Cortex of kidney (tissue), 1 donor: ENCODE results near the gene TIMM29.
"Not testable (repeated sequence)": the region's sequence is repeated elsewhere in the genome, so short reads cannot be mapped to it uniquely, and the experiment has no call there.

ENCODE experiments used
- DNase-seq: peaks from one replicate; lab custom pipeline; 2025; lab: John Stamatoyannopoulos, UW

The TIMM29 gene

DNA sequence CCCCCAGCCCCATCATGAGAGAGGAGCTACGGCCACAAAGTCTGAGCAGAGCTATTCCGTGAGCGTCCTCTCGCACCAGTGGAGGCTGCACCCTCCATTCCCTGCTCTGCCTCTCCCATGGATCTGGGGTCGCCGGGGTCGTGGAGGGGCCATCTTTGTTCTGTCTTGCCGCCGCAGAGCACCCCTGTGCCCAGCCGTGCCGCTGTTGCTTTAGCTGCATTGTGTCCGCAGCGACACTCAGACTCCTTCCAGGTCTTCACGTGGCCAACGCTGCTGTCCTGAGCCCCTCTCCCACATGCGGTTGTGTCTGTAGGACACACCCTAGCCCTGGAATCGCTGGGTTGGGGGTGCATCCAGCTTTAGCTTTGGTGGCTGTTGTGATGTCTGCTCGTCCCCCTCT lies 16.0 kb upstream of the TIMM29 start:
- DNase-seq: no peak

DNA sequence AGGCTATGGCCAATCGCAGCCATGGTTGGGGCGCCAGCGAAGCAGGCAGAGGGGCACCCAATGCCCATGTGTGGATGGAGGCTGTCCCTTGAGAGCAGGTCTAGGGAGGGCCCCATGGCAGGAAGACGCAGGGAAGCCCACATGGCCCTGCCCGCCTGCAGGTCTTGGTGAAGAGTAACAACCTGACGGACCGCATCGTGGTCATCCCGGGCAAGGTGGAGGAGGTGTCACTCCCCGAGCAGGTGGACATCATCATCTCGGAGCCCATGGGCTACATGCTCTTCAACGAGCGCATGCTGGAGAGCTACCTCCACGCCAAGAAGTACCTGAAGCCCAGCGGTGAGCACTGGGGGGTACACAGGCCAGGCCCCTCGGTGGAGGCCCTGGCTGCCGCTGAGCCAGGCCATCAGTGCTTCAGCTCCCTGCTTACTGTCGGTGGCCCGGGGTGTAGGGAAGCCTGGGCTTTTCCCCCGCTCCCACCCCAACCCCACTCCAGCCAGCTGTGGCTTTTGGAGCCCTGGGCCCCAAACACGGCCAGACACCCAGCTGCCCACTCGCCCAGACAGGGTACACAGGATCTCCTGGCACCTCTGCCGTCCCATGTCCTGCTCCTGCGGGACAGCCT lies 14.8 kb upstream of the TIMM29 start:
- no peak for DNase-seq

DNA sequence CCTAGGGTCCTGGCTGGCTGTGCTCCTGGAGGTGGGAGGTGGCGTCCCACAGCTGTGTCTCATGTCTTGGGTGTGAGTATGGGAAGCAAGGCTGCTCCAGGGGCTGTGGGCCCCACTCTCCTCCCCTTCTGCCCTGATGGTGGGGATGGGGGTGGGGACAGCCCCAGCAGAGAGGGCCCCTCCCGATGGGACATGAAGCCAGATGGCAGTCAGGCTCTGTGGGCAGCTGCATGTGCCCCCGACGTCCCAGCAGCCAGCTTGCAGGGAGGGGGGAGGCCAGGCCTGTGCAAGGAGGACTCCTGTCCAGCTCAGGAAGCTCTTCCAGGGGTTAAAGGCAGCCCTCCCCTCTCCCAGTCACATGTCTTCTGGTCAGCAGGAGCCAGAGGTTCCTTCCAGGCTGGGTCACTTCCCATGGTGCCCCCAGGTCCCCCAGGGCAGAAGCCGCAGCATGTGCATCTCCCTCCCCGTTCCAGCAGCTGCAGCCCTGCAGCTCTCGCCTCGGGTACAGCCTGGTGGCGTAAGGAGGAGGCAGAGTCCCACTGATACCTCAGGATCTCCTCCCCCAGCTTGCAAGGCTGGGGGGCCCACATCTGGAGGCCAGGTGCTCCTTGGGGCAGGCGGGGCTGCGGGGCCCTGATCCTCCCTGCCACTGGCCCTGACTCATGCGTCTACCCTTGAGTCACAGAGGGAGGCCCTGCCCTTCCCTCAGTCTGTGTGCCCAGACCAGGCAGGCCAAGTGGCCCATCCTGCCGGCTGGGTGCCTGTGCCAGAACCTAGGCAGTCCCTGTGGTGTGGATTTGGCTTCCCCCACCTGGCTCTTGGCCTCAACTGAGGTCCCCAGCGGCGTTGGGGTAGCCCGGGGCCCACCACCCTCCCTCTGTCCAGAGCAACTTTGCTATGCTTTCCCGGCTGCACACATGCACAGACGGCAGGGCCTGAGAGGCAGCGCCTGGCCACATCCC lies 13.2 kb upstream of the TIMM29 start:
- no peak for DNase-seq

DNA sequence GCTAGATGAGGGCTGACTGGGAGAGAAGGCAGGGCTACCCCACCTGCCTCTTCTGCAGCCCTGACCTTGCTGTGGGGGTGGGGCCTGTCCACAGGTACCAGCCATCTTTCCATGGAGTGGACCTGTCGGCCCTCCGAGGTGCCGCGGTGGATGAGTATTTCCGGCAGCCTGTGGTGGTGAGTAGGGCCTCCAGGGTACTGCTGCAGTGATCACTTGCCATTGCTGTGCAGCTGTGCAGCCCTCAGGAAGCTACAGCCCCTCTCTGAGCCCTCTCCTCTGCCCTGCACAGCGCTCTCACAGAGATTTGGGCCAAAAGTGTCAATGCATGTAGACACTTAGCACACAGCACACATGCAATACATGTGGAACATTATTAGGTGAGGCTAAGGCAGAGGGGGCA lies 12.0 kb upstream of the TIMM29 start:
- DNase-seq: no peak

DNA sequence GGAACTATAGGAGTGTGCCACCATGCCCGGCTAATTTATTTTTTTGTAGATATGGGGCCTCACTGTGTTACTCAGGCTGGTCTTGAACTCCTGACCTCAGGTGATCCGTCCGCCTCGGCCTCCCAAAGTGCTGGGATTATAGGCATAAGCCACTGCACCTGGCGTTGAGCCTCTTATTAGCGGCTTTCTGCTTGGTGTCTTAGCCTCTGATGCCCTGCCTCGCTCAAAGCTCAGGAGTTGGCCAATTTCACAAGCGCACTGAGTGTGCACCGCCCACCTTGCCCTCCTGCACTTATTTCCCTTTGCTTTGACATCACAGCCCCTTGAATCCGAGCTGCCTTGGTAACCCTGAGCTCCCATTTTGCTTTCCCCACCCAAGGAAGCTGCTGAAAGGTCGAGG lies 10.3 kb upstream of the TIMM29 start:
- DNase-seq: no peak

DNA sequence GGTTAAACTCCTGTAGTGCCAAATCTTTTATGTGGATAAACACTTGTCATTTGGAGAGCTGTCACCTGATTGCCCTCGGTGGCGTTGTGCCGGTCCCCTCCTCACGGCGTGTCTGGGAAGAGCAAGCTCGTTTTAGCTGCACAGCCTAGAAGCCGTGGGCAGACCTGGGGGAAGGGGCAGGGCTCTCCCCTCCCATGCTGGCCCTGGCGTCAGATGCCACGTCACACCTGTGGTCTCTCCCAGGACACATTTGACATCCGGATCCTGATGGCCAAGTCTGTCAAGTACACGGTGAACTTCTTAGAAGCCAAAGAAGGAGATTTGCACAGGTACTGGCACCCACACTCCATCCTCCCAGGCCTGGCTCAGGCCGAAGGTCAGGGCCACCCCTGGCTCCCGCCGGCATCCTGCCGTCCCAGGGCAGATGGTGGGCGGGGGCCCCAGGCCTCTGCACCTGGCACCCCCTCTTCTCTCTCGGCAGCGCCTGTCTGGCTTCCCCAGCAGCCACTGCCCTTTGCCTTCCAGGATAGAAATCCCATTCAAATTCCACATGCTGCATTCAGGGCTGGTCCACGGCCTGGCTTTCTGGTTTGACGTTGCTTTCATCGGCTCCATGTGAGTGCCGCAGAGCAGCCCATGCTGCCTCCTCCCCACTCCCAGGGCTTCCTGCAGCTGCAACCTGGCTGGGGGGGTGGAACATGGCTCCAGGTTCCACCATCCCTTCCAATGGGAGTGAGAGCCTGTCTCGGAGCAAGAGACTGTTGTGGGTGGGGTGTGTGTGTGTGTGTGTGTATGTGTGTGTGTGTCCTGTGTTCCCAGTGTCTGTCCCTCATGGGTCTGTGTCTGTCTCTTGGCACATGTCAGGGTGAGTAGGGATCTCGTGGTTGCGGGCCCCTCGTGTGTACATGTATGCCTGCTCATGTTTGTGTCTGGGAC lies 9.0 kb upstream of the TIMM29 start:
- DNase-seq: no peak

DNA sequence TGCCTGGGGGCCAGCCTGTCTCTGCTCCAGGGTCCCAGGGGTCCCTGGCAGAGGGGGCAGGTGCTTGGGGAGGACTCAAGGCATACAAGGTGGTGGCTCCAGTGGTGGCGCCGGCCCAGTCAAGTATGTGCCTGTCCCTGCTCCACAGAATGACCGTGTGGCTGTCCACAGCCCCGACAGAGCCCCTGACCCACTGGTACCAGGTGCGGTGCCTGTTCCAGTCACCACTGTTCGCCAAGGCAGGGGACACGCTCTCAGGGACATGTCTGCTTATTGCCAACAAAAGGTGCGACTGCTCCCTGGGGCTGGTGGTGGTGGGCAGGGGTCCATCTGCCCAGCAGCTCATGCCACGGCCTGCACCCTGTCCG lies 8.3 kb upstream of the TIMM29 start:
- DNase-seq: no peak

DNA sequence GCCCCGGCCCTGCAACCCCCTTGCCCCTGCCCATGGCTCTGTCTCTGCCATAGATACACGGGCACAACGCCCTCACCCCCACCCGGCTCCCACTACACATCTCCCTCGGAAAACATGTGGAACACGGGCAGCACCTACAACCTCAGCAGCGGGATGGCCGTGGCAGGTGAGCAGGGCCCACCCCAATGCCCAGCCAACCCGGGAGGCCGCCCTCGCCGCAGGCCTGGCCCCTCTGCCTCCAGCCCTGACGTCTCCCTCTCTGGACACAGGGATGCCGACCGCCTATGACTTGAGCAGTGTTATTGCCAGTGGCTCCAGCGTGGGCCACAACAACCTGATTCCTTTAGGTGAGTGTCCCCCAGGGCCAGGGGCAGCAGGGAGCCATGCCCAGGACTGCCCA lies 7.8 kb upstream of the TIMM29 start:
- no peak for DNase-seq

DNA sequence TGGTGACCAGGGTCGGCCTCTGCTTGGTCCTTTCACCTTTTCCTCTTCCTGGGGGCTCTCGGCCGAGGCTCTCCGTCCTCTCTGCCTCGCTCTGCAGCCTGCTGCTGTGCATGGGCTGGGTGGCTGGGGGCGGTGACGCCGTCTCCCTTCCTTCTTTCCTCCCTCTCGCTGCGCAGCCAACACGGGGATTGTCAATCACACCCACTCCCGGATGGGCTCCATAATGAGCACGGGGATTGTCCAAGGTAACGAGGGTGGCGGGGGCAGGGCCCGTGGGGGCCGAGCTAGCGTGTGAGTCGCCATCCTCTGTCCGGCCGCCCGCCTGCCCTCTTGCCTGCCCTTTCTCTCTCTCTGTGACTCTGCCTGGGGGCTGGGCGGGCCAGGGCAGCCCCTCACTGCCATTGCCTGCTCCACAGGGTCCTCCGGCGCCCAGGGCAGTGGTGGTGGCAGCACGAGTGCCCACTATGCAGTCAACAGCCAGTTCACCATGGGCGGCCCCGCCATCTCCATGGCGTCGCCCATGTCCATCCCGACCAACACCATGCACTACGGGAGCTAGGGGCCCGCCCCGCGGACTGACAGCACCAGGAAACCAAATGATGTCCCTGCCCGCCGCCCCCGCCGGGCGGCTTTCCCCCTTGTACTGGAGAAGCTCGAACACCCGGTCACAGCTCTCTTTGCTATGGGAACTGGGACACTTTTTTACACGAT lies 7.3 kb upstream of the TIMM29 start:
- DNase-seq: no peak

DNA sequence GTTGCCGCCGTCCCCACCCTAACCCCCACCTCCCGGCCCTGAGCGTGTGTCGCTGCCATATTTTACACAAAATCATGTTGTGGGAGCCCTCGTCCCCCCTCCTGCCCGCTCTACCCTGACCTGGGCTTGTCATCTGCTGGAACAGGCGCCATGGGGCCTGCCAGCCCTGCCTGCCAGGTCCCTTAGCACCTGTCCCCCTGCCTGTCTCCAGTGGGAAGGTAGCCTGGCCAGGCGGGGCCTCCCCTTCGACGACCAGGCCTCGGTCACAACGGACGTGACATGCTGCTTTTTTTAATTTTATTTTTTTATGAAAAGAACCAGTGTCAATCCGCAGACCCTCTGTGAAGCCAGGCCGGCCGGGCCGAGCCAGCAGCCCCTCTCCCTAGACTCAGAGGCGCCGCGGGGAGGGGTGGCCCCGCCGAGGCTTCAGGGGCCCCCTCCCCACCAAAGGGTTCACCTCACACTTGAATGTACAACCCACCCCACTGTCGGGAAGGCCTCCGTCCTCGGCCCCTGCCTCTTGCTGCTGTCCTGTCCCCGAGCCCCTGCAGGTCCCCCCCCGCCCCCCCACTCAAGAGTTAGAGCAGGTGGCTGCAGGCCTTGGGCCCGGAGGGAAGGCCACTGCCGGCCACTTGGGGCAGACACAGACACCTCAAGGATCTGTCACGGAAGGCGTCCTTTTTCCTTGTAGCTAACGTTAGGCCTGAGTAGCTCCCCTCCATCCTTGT lies 6.5 kb upstream of the TIMM29 start:
- DNase-seq: no peak

DNA sequence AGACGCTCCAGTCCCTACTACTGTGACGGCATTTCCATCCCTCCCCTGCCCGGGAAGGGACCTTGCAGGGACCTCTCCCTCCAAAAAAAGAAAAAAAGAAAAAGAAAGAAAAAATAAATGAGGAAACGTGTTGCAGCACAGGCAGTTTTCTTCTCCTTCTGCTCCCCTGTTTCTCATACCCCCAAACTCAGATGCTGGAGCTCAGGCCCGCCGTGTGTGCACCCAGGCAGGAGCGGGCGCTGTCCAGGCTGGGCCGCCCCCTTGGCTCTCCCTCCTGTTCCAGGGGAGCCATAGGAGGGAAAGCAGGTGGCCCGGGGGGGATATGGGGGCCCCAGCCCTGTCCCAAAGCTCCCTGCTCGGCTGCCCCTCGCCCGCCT lies 6.0 kb upstream of the TIMM29 start:
- DNase-seq: no peak

DNA sequence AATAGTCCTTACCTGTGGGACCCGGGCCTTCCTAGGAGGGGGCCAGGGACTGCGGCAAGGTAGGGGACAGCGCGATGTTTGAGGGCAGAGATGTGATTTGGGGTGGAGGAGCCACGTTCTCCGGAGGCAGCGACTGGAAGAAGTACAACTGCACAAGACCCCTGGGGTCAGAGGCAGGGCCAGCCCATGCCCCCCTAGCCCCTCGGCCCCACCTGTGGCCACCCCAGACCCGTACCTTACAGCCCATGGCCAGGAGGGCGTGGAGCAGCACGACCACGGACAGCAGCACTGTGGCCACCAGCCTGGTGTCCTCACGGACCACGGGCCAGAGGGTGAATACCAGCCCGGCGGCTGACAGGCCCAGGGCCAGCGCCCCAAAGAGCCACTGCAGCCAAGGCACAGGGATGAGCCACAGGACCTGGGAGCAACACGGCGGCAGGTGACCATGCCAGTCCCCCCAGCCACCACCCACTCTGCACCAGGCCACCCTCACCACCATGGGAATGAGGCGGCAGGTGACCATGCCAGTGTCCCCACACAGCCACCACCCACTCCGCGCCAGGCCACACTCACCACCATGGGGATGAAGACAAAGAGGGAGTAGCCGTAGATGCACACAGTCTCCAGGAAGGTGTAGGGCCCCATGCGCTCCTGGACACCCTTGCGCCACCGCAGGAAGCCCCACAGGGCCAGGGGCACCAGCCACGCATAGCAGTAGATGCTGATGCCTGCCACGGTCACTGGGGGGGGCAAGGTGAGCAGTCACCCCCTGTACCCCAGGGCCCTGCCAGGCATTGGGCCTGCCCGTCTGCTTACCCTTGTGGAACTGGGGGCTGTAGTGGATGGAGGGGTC lies 5.1 kb upstream of the TIMM29 start:
- no peak for DNase-seq

DNA sequence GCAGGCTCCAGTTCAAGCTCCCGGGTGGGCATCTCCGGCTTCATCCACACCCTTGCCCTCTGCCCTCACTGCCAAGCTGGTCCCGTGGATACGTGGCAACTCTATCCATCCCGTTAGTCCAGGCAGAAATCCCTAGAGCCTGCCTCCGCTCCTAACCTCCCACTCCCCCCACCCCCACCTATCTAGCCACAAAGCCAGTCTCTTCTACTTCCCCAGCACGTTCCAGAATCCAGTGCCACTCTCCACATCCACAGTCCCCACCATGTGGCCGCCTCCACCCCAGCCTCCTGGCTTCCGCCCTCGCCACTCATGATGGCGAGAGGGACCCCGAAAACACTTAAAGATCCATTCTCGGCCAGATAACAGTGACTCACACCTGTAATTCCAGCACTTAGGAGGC lies 4.0 kb upstream of the TIMM29 start:
- no peak for DNase-seq

DNA sequence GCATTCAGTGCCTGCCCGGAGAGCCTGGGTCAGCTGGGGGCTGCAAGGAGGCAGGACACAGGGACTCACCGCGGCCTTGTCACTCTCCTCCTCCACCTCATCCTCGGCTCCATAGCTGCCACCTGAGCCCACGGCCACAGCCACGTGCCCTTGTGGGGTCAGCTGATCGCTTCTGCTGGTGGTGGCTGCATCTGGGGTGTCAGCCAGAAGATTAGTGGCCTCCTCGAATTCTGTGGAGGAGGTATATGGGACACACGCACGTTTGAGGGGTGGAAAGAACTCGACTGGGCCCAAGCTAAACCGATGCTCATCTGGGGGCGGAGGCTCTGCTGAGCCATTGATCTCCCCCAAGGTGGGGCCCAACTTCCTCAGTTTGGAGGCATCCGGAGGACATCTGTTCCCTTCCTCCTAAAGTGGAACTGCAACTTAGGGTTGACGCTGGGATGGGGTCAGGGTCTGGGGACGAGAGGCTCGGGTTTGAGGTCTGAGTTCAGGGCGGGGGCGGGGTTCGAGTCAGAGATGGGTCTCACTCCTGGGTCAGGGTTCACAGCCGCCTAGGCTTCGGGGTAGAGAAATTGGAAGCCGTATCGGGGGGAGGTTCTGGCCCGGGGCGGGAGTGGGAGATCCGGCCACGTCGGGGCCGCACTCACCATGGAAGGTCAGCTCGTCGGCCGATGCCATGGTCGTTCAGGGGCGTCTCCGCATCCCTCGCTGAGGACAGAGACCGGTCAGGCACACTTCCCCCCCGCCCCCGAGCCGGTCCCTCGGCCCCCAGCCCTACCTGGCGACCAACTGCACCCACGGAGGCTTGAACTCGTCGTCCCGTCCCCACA lies 665 bp upstream of the TIMM29 start:
- no peak for DNase-seq

DNA sequence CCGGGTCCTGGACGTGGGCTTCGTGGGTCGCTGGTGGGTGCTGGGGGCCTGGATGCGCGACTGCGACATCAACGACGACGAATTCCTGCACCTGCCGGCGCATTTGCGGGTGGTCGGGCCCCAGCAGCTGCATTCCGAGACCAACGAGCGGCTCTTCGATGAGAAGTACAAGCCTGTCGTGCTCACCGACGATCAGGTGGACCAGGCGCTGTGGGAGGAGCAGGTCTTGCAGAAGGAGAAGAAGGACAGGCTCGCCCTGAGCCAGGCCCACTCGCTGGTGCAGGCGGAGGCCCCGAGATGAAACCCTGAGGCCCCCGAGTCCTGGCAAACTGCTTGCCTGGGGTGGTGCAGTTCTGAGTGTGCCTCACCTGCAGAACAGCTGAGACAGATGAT lies 787 bp downstream of the TIMM29 start:
- no peak for DNase-seq

DNA sequence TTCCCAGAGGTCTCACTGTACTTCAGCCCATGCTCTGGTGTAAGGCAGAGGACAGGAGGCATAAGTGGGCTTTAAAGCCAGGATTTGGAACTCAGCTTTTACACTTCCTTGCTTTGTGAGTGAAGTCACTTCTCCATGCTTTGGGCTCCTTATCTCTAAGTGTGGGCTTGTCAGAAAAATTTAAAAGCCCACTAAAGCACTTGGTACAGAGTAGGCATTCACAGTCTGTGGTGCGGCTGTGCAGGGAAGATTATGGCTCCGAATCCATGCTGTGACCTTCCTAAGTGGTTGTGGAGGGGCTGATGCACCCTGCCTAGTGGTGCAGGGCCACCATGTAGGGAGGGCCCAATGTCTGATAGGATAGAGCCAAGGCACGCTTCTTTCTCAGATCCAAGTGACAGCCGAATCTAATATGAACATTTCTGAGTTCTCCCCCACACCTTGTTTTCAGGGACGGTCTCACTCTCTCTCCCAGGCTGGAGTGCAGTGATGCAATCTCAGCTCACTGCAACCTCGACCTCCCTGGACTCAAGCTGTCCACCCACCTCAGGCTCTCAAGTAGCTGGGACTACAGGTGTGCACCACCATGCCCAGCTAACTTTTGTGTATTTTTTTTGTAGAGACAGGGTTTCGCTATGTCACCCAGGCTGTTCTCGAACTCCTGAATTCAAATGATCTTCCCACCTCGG lies 6.9 kb downstream of the TIMM29 start:
- DNase-seq: no peak

DNA sequence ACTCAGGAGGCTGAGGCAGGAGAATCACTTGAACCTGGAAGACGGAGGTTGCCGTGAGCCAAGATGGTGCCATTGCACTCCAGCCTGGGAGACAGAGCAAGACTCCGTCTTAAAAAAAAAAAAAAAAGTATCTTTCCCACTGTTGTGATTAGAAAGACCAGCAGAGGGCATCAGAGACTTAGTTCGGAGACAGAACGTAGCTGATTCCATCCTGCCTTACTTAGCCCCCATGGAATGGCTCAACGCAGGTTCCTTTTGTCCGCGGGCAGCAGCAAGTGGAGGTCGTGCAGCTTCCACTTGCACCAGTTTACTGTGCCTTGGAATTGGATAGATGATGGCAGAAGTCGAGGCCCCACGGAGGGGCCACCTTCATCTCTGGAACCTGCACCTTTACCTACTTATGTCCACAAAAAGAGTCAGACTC lies 8.1 kb downstream of the TIMM29 start:
- DNase-seq: no peak

DNA sequence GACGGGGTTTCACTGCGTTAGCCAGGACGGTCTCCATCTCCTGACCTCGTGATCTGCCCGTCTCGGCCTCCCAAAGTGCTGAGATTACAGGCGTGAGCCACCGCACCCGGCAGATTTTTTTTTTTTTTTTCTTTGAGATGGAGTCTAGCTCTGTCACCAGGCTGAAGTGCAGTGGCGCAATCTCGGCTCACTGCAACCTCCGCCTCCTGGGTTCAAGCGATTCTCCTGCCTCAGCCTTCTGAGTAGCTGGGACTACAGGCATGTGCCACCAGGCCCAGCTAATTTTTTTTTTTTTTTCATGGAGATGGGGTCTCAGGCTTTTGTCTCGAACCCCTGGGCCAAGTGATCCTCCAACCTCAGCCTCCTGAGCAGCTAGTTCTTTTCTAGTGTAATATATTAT lies 13.0 kb downstream of the TIMM29 start:
- DNase-seq: not testable (repeated sequence)

DNA sequence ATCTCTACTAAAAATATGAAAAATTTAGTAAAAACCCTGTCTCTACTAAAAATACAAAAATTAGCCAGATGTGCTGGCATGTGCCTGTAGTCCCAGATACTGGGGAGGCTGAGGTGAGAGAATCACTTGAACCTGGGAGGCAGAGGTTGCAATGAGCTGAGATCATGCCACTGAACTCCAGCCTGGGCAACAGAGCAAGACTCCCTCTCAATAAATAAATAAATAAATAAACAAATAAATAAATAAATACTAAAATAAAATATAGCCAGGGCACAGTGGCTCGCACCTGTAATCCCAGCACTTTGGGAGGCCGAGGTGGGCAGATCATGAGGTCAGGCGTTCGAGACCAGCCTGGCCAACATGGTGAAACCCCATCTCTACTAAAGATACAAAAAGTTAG lies 14.8 kb downstream of the TIMM29 start:
- not testable (repeated sequence) for DNase-seq
